ENCODE data around the gene ABHD12.

DNA sequence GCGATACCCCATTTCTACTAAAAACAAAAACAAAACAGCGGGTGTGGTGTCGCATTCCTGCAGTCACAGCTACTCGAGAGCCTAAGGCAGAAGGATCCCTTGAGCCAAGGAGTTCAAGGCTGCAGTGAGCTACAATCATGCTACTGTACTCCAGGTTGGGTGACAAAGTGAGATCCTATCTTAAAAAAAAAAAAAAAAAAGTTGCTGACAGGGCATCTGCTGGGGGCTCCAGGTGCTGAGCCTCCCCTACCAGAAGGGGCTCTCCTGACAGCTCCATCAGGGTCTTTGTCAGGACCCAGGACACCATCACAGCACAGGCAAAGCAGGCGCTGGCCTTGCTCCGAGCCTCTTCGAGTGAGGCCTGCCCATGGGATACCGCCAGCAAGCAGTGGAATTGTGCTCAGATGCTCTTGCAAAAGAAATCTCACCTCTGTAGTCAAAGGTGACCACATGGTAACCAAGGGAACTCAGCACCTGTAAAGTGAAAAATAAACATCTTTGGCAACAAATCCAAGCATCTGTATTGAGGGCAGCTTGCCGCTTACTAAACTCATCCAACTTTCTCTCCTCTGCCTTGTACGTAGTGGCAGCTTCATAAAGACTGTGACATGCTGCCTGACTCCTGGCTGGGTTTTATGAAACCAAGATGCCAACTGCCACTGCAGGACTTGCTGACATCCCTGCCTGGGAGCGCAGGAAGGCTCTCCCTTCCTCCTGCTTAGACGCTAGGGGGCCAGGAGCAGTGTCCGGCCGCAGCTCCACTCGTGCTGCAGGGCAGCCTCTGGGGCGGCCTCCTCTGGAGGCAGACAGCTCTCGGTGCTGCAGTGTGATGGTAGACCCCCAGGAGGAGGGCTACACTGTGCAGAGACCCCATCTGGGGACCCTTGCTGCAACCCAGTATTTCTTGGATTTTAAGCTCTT is 75.9 kb downstream of the ABHD12 start:
- TF ChIP-seq, protein P1, sequence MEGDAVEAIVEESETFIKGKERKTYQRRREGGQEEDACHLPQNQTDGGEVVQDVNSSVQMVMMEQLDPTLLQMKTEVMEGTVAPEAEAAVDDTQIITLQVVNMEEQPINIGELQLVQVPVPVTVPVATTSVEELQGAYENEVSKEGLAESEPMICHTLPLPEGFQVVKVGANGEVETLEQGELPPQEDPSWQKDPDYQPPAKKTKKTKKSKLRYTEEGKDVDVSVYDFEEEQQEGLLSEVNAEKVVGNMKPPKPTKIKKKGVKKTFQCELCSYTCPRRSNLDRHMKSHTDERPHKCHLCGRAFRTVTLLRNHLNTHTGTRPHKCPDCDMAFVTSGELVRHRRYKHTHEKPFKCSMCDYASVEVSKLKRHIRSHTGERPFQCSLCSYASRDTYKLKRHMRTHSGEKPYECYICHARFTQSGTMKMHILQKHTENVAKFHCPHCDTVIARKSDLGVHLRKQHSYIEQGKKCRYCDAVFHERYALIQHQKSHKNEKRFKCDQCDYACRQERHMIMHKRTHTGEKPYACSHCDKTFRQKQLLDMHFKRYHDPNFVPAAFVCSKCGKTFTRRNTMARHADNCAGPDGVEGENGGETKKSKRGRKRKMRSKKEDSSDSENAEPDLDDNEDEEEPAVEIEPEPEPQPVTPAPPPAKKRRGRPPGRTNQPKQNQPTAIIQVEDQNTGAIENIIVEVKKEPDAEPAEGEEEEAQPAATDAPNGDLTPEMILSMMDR (conservative IDR thresholded peaks at IDR 0.05; ENCODE audit: low read depth, low read length), result no peak
- TF ChIP-seq EZH2phosphoT487 (IDR thresholded peaks at IDR 0.05; ENCODE audit: borderline replicate concordance, low read length), result no peak

Measured in PC-3 (cell line).